H9 (cell line): Measurements from ENCODE around the gene GPR15LG. TPM values are rescaled to one million over a fixed set of nuclear protein-coding genes. Genes with fewer than 3 reads are reported as not detected.

Experiments
- DNase-seq: peaks from one replicate; pipeline ENCODE4 v3.0.0-alpha.2; 2017
- H2AFZ ChIP-seq: one replicate; pipeline ENCODE4 v1.6.1; 2013; ENCODE audit warnings: mild to moderate bottlenecking, low read length, control low read depth, moderate library complexity
- H2AK5ac ChIP-seq: 2 replicates; pipeline ENCODE4 v1.6.1; 2013; ENCODE audit warnings: low read length, control low read depth, mixed read lengths; ENCODE audit not compliant: insufficient read length
- H2BK120ac ChIP-seq: one replicate; pipeline ENCODE4 v1.6.1; 2013; ENCODE audit warnings: low read depth, mild to moderate bottlenecking, low read length, control low read depth, inconsistent platforms; ENCODE audit not compliant: poor library complexity, severe bottlenecking
- H2BK12ac ChIP-seq: 2 replicates; pipeline ENCODE4 v1.6.1; 2013; ENCODE audit warnings: low read length, control low read depth, mixed read lengths, low read depth; ENCODE audit not compliant: insufficient read length
- H2BK15ac ChIP-seq: 2 replicates; pipeline ENCODE4 v1.6.1; 2013; ENCODE audit warnings: low read depth, low read length, control low read depth
- H2BK20ac ChIP-seq: one replicate; pipeline ENCODE4 v1.6.1; 2013; ENCODE audit warnings: low read depth, mild to moderate bottlenecking, low read length, control low read depth, inconsistent platforms; ENCODE audit not compliant: poor library complexity, severe bottlenecking
- H2BK5ac ChIP-seq: 2 replicates; pipeline ENCODE4 v1.6.1; 2013; ENCODE audit warnings: low read length, control low read depth, mixed read lengths; ENCODE audit not compliant: insufficient read length
- H3K14ac ChIP-seq: 2 replicates; pipeline ENCODE4 v1.6.1; 2013; ENCODE audit warnings: low read length, control low read depth; ENCODE audit not compliant: insufficient read depth
- H3K18ac ChIP-seq: 2 replicates; pipeline ENCODE4 v1.6.1; 2013; ENCODE audit warnings: low read depth, mild to moderate bottlenecking, mixed read lengths, low read length, control low read depth; ENCODE audit not compliant: insufficient read length
- H3K23ac ChIP-seq: 2 replicates; pipeline ENCODE4 v1.6.1; 2013; ENCODE audit warnings: low read length, control low read depth, mixed read lengths, low read depth; ENCODE audit not compliant: insufficient read length
- H3K23me2 ChIP-seq: 2 replicates; pipeline ENCODE4 v1.6.1; 2013; ENCODE audit warnings: low read depth, mild to moderate bottlenecking, mixed read lengths, low read length, control low read depth; ENCODE audit not compliant: insufficient read length, poor library complexity, severe bottlenecking
- H3K27ac ChIP-seq: 2 replicates; pipeline ENCODE4 v1.5.1; 2013; ENCODE audit warnings: low read length, control low read depth, mixed read lengths, low read depth; ENCODE audit not compliant: insufficient read length
- H3K27me3 ChIP-seq: 2 replicates; pipeline ENCODE4 v1.6.1; 2013; ENCODE audit warnings: low read length, control low read depth, inconsistent platforms; ENCODE audit not compliant: insufficient read depth
- H3K4ac ChIP-seq: 2 replicates; pipeline ENCODE4 v1.6.1; 2013; ENCODE audit warnings: low read depth, mild to moderate bottlenecking, control low read depth, inconsistent platforms, low read length, moderate library complexity
- H3K4me1 ChIP-seq: 2 replicates; pipeline ENCODE4 v1.6.1; 2013; ENCODE audit warnings: low read length, control low read depth, inconsistent platforms; ENCODE audit not compliant: insufficient read depth
- H3K4me2 ChIP-seq: 2 replicates; pipeline ENCODE4 v1.6.1; 2013; ENCODE audit warnings: low read length, control low read depth, mixed read lengths; ENCODE audit not compliant: insufficient read length, insufficient read depth
- H3K56ac ChIP-seq: 2 replicates; pipeline ENCODE4 v1.6.1; 2013; ENCODE audit warnings: low read depth, mild to moderate bottlenecking, mixed read lengths, low read length, control low read depth; ENCODE audit not compliant: insufficient read length
- H3K79me1 ChIP-seq: 2 replicates; pipeline ENCODE4 v1.6.1; 2013; ENCODE audit warnings: low read depth, mild to moderate bottlenecking, moderate library complexity, low read length, control low read depth, inconsistent platforms; ENCODE audit not compliant: insufficient read depth, poor library complexity, severe bottlenecking
- H3K79me2 ChIP-seq: 2 replicates; pipeline ENCODE4 v1.6.1; 2013; ENCODE audit warnings: low read length, control low read depth, inconsistent platforms; ENCODE audit not compliant: insufficient read depth
- H3K9ac ChIP-seq: 2 replicates; pipeline ENCODE4 v1.6.1; 2013; ENCODE audit warnings: low read length, control low read depth, mixed read lengths; ENCODE audit not compliant: insufficient read length; ENCODE audit errors: extremely low read depth
- H3K9me3 ChIP-seq: one replicate; pipeline ENCODE4 v1.6.1; 2013; ENCODE audit warnings: low read depth, low read length, inconsistent platforms; ENCODE audit not compliant: control insufficient read depth
- H3T11ph ChIP-seq: one replicate; pipeline ENCODE4 v1.6.1; 2013; ENCODE audit warnings: mild to moderate bottlenecking, low read length, control low read depth, inconsistent platforms
- H4K20me1 ChIP-seq: one replicate; pipeline ENCODE4 v1.6.1; 2013; ENCODE audit not compliant: control insufficient read depth, insufficient read length, insufficient read depth
- H4K5ac ChIP-seq: 2 replicates; pipeline ENCODE4 v1.6.1; 2013; ENCODE audit warnings: low read depth, mild to moderate bottlenecking, mixed read lengths, low read length, control low read depth; ENCODE audit not compliant: insufficient read length
- H4K8ac ChIP-seq: replicated peaks from 2 replicates; pipeline ENCODE4 v1.6.1; 2013; ENCODE audit warnings: low read length, control low read depth, mixed read lengths, low read depth; ENCODE audit not compliant: insufficient read length
- H4K91ac ChIP-seq: 2 replicates; pipeline ENCODE4 v1.6.1; 2013; ENCODE audit warnings: low read depth, mild to moderate bottlenecking, moderate library complexity, mixed read lengths, low read length, control low read depth; ENCODE audit not compliant: insufficient read length
- H3K27ac Mint-ChIP-seq, 3 experiments: 2 replicates in 2 of 3; 3 replicates in 1 of 3; pipeline ENCODE4 v1.8.0; 2020 to 2021; ENCODE audit warnings: mixed read lengths in 3 of 3, mild to moderate bottlenecking in 1 of 3, moderate library complexity in 1 of 3
- H3K27me3 Mint-ChIP-seq: 2 replicates; pipeline ENCODE4 v1.8.0; 2021; ENCODE audit warnings: low read depth, mild to moderate bottlenecking, moderate library complexity, mixed read lengths
- H3K36me3 Mint-ChIP-seq, 3 experiments: 2 replicates in 2 of 3; 3 replicates in 1 of 3; pipeline ENCODE4 v1.8.0; 2020 to 2021; ENCODE audit warnings: low read depth in 3 of 3, mixed read lengths in 3 of 3; ENCODE audit not compliant: insufficient read depth in 1 of 3
- H3K4me1 Mint-ChIP-seq, 2 experiments: 2 replicates each; pipeline ENCODE4 v1.8.0; 2020; ENCODE audit warnings: mixed read lengths in 2 of 2
- H3K4me3 Mint-ChIP-seq, 2 experiments: 2 replicates in 1 of 2; 3 replicates in 1 of 2; pipeline ENCODE4 v1.8.0; 2020 to 2021; ENCODE audit warnings: mild to moderate bottlenecking in 2 of 2, mixed read lengths in 2 of 2, moderate library complexity in 1 of 2
- H3K9me3 Mint-ChIP-seq, 2 experiments: 2 replicates in 1 of 2; 3 replicates in 1 of 2; pipeline ENCODE4 v1.8.0; 2020; ENCODE audit warnings: mild to moderate bottlenecking in 2 of 2, mixed read lengths in 2 of 2, moderate library complexity in 1 of 2
- CTCF ChIP-seq: fragments of 200-600 bp; sonication (generic); conservative IDR thresholded peaks from 3 replicates; pipeline ENCODE4 v1.8.0; 2021; ENCODE audit warnings: antibody characterized with exemption, mild to moderate bottlenecking
- WGBS: extraction: QIAGEN DNeasy Blood & Tissue Kit; methylation state at CpG from one replicate; pipeline ENCODE4 v1.1.7; 2013; ENCODE audit warnings: missing lambda C conversion rate, low lambda C conversion rate, mixed read lengths; ENCODE audit not compliant: insufficient read length; ENCODE audit errors: extremely low coverage; 5-methylcytosine and 5-hydroxymethylcytosine counted together
- total RNA-seq: library from RNA; stranded (reverse); gene quantifications from 2 replicates; pipeline ENCODE4 v1.2.1, GENCODE V29; 2021

The GPR15LG gene
- total RNA-seq, 1 experiment from 2014 or later = not detected

GRCh38 chr10:84139126-84140035 is 34.2 kb upstream of the GPR15LG start, which contains the start of gene GHITM:
Gene GHITM (plus strand): TSS chr10:84139509. CDS start chr10:84141501, 1,992 bp downstream.
- H3K4me1 ChIP-seq = peaks cover 8% of the 10 kb centered on the region; the same call in 1 of the 2 replicates
- H3K27me3 Mint-ChIP-seq = no peaks in the 10 kb centered on the region; the same call in none of the 2 replicates
- peak within 1 kb of the TSS; percentile 89 for H3K4me2 ChIP-seq

More at GRCh38 chr10:84139126-84140035, 34.2 kb upstream of the GPR15LG start, which contains the start of gene GHITM:
- Histone ChIP-seq H4K20me1 (no peaks in the 10 kb centered on the region), H2BK120ac (no peak within 1 kb of the TSS), H3K27me3 (no peaks in the 10 kb centered on the region), H3K23ac (no peak within 1 kb of the TSS), H3K14ac (peak within 1 kb of the TSS; percentile 84), H4K8ac (peak within 1 kb of the TSS; percentile 89), H3K4ac (no peak within 1 kb of the TSS), H3K79me2 (peaks cover 10% of the 10 kb centered on the region), H3K23me2 (peaks cover 5% of the 10 kb centered on the region), H2BK20ac (no peak within 1 kb of the TSS), H4K91ac (no peak within 1 kb of the TSS), H2AFZ (peak within 1 kb of the TSS; percentile 71), H3T11ph (peak within 1 kb of the TSS; percentile 1), H3K9ac (peak within 1 kb of the TSS; percentile 89), H3K18ac (peak within 1 kb of the TSS; percentile 86), H3K27ac (no peak within 1 kb of the TSS), H3K9me3 (no peaks in the 10 kb centered on the region), H4K5ac (no peak within 1 kb of the TSS), H2BK5ac (no peak within 1 kb of the TSS), H2AK5ac (no peak within 1 kb of the TSS), H2BK15ac (no peak within 1 kb of the TSS), H3K79me1 (peaks cover 4% of the 10 kb centered on the region), H3K56ac (no peak within 1 kb of the TSS), H2BK12ac (peak within 1 kb of the TSS; percentile 57)
- peak; percentile 50 for TF ChIP-seq CTCF
- peak; percentile 98 for DNase-seq
- Mint-ChIP-seq H3K4me1 (peaks cover 26 to 28% of the 10 kb centered on the region in 2 experiments), H3K27ac (peak within 1 kb of the TSS; percentile 92 to 98 (median 97)), H3K9me3 (no peaks in the 10 kb centered on the region), H3K4me3 (peak within 1 kb of the TSS; percentile 97 to 99), H3K36me3 (peaks cover 6 to 19% (median 18%) of the 10 kb centered on the region in 3 experiments; a peak in 6 of 7 replicates)
- WGBS = no CpG with 5 or more reads among the region's 61 CpGs
